T follicular helper cell (primary cell): Measurements from ENCODE around the gene WSB1.
A peak's percentile ranks its signal among the peaks of the same experiment; 100 is the strongest.

ENCODE experiments used
- DNase-seq: peaks from one replicate; pipeline ENCODE4 v3.0.0-alpha.2; 2020; ENCODE audit warnings: low read depth

WSB1 gene

GRCh38 chr17:27338536-27338985 lies 44.6 kb downstream of the WSB1 start:
- no peak for DNase-seq

GRCh38 chr17:27339198-27339835 lies 45.4 kb downstream of the WSB1 start:
- no peak for DNase-seq

DNA sequence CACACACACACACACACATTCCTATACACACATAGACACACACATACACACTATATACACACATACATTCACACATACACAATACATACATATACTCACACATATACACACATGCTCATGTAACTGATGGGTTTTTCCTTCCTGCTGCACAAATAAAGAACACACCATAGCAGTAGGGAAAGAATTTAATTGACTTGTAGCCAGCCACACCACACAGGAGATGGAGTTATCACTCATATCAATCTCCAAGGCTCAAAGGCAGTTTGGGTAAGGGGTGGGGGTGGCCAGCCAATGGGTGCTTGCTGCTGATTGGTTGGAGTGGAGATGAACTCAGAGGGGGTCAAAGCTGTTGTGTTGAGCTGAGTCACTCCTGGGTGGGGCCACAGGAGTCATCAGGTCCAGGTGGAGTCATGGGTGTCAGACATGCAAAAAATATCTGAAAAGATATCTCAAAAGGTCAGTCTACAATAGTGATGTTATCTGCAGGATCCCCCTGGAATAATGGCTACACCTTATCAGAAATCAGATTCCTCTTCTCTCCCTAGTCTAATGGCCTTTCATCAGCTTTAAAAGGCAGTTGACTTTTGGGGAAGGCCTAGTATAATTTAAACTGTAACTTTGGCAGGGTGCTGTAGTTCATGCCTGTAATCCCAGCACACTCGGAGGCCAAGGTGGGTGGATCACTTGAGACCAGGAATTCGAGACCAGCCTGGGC lies 46.1 kb downstream of the WSB1 start:
- DNase-seq = no peak

- no peak for DNase-seq
Measured at GRCh38 chr17:27340575-27340974, 46.7 kb downstream of the WSB1 start.

- no peak for DNase-seq
Measured at GRCh38 chr17:27341041-27341471, 47.1 kb downstream of the WSB1 start.

DNA sequence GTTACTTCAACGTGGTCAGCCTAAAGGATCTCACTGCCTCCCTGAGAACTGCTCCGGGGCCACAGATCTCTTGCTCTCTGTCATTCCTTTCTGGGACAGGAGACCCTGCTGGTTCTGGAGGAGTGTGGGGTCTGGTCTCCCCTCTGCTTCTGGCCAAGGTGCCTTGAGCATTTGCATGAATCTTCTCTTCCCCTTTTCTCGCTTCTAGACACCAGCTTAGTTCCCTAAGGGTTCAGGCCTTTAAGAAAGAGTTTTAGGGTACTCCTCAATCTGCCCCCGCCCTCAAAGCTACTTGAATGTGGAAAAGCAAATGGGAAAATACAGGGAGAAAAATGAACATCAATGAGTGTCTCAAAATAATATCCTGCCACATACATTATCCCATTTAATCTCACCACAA lies 48.1 kb downstream of the WSB1 start:
- DNase-seq = no peak

- DNase-seq = no peak
Measured at GRCh38 chr17:27343294-27343693, 49.4 kb downstream of the WSB1 start.

DNA sequence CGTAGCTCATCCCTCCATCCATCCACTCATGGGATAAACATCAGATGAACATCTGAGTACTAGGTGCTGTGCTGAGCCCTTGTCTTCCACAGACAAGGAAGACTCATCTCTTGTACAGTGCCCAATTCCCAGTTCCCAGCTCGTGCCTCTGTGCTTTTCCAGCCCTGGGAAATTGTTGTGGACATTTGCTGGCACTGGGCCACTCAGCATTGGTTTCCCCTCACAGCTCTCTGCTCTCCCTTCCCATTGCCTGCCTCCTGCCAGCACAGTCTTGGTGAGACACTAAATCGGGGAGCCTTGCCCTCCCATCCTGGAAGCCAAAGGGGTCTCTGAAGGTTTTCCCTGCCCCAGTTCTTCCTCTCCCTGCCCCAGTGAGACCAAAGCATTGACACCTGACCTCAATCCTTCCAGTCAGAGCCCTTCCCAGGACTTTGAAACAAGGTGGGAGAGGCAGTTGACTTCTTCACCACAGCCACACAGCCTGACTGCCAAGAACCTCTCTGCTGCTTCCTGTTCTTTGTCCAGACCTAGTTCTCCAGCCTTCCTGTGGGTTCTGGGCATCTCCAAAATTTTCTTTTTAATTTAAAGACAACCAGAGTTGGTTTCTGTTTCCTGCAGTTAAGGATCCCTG lies 50.2 kb downstream of the WSB1 start:
- DNase-seq = no peak

- DNase-seq = no peak
Measured at GRCh38 chr17:27345141-27345904, 51.4 kb downstream of the WSB1 start.

- no peak for DNase-seq
Measured at GRCh38 chr17:27346228-27346899, 52.5 kb downstream of the WSB1 start.

- DNase-seq = no peak
Measured at GRCh38 chr17:27348196-27348595, 54.3 kb downstream of the WSB1 start.

DNA sequence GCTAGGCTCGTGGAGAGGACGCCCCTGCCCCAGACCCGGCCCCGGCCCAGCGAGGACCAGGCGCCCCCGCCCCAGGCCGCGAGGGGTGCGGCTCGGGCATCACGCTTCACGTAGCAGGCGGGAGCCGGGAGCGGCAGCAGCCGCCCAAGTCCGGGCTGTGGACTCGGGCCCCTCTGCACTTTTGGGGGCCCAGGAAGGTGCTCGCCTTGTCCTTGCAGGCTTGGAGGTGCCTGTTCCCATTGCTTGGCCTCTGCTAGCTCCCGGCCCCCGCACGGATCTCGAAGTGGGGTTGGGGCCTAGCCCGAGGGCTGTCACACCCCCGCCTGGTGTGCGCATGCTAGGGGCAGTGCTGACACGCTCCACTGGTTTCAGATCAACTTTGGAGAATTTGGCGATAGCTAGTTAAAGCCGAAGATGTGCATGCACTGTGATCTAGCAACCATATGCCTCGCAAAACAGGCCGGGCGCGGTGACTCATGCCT lies 55.7 kb downstream of the WSB1 start:
- no peak for DNase-seq

DNA sequence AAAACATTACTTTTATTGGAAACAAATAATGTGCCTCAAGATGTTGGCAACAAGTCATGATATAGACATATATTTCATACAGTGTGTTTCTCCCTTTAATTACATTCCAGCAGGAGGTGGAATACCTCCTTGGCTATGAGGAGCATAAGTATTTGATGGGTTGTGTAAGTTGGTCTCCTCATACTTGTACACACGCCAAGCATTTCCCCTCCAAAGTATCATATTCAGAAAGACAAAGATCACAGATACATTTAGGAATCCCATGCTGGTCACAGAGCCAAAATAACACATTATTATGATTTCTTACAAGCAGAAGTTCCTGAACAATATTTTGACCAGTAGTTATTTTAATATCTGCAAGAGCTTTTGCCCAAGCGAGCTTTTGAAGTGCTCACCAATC lies 57.8 kb downstream of the WSB1 start:
- DNase-seq = no peak

DNA sequence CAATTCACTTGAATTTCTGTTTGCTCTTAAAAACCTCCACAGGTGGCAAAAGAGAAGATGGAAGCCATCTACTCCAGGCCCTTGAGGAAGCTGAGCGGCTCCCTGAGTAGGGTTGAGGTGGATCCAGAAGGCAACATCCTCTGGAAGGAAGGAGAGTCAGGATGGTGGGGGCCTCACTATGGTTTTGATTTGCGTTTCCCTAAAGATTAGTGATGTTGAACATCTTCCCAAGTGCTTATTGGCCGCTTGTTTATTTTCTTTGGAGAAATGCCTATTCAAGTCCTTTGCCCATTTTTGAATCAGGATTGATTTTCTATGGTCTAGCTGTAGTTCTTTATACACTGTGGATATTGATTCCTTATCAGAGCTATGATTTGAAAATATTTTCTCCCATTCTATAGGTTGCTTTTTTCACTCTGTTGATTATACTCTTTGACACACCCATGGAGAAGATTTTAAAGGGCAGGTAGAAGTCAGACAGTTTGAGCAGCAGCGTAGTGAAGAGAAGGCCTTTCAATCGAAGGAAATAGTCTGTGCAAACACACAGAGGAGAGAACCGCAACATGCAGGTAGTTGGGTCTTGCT lies 58.6 kb downstream of the WSB1 start:
- DNase-seq = no peak

GRCh38 chr17:27353033-27353460 lies 59.1 kb downstream of the WSB1 start:
- no peak for DNase-seq

DNA sequence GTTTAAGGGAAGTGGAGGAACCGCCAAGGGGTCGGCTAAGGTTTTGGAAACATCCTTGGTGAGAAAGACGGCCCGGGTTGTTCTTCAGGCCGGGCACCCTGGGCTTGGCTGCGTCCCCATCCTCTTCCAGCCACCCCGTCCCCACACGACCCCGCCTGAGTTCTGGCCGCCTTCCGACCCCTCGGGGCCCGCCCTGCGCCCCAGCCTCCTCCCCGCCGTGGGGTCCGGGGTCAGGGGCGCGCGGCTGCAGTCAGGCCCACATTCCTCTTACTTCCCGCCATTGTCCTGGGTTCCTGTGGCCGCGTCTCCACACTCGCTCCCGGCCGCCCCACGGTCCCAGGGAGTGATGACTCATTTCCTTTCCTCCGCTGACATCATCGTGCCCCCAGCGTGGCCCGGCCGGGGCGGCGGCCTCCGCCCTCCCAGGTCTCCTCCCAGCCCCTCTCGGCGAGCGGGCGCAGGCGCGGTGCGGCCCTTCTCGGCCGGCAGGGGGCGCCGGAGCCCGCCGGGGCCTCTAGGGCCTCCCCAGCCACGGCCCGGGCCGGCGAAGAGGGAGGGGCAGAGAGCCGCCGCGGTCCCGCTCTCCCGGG lies 59.6 kb downstream of the WSB1 start:
- DNase-seq = peak; percentile 77

DNA sequence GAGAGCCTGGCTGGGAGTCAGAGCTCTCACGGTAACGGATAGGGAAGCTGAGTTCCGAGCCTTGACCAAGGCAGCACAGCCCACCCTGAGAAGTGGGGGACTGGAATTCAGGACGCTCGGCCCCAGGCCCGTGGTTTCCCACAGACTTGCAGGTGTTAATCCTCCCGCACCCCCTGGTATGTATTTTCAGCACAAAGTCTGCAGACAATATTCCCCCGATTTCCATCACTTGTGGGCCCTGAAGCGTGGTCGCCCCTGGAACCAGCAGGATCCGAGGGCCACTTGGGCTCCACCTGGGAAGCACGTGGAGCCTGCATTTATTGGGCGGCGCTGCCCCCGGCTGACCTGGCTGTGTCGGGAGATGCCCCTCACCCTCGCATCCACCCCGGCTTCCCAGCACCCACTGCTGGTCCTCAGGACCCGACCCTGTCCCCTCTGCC lies 60.2 kb downstream of the WSB1 start:
- no peak for DNase-seq

- DNase-seq = no peak
Measured at GRCh38 chr17:27354491-27355081, 60.7 kb downstream of the WSB1 start.

DNA sequence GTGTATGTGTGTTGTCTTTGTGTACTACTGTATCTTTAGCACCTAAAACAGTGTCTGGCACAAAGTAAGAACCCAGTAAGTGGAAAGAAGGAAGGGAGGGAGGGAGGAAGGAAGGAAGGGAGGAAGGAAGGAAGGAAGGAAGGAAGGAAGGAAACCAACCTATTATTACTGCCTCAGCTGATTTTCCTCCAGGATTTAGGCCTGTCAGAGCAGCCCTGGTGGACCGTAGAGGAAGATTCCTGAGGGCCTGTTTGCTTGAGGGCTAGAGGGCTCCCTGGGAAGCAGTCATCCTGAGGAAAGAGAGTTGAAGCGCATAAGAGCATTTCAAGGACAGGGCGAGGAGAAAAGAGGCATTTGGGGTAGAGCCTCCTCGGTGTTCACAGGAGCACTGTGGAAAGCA lies 61.5 kb downstream of the WSB1 start:
- DNase-seq = no peak

GRCh38 chr17:27356091-27356705 lies 62.3 kb downstream of the WSB1 start:
- DNase-seq = no peak
